Measurements from ENCODE around the gene KAT6B.

DNA sequence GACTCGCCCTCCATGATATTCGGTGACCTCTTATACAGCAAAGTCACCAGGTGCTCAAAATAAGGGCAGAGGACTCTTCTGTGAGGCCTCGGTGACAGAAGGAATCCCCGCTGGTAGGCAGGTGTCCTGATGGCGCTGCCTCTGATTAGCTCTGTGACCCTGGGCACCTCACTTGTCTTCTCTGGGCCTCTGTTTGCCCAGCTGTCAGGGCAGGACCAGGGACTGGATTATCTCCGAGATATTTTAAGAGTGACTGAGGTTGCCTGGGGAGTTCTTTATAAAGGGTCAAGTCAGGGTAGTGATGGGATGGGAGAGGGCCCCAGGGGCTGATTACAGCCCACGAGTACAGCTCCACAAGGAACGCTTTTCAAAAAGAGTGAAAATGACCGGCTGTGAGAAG, 214.2 kb downstream of the KAT6B start:
- TF ChIP-seq, protein P1, sequence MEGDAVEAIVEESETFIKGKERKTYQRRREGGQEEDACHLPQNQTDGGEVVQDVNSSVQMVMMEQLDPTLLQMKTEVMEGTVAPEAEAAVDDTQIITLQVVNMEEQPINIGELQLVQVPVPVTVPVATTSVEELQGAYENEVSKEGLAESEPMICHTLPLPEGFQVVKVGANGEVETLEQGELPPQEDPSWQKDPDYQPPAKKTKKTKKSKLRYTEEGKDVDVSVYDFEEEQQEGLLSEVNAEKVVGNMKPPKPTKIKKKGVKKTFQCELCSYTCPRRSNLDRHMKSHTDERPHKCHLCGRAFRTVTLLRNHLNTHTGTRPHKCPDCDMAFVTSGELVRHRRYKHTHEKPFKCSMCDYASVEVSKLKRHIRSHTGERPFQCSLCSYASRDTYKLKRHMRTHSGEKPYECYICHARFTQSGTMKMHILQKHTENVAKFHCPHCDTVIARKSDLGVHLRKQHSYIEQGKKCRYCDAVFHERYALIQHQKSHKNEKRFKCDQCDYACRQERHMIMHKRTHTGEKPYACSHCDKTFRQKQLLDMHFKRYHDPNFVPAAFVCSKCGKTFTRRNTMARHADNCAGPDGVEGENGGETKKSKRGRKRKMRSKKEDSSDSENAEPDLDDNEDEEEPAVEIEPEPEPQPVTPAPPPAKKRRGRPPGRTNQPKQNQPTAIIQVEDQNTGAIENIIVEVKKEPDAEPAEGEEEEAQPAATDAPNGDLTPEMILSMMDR (IDR thresholded peaks at IDR 0.05; ENCODE audit: insufficient read depth, low read depth, low read length) = no peak
- TF ChIP-seq EZH2 (IDR thresholded peaks at IDR 0.05; ENCODE audit: insufficient read depth, low read length) = no peak

Data from astrocyte (in vitro differentiated cells and primary cell).